Activated CD8-positive, alpha-beta memory T cell treated with anti-CD3 and anti-CD28 coated beads for 24 hours (primary cell): Measurements from ENCODE around the gene HOXC9.

ENCODE experiments used
- DNase-seq: peaks from one replicate; pipeline ENCODE4 v3.0.0-alpha.2; 2020

Gene HOXC9

DNA sequence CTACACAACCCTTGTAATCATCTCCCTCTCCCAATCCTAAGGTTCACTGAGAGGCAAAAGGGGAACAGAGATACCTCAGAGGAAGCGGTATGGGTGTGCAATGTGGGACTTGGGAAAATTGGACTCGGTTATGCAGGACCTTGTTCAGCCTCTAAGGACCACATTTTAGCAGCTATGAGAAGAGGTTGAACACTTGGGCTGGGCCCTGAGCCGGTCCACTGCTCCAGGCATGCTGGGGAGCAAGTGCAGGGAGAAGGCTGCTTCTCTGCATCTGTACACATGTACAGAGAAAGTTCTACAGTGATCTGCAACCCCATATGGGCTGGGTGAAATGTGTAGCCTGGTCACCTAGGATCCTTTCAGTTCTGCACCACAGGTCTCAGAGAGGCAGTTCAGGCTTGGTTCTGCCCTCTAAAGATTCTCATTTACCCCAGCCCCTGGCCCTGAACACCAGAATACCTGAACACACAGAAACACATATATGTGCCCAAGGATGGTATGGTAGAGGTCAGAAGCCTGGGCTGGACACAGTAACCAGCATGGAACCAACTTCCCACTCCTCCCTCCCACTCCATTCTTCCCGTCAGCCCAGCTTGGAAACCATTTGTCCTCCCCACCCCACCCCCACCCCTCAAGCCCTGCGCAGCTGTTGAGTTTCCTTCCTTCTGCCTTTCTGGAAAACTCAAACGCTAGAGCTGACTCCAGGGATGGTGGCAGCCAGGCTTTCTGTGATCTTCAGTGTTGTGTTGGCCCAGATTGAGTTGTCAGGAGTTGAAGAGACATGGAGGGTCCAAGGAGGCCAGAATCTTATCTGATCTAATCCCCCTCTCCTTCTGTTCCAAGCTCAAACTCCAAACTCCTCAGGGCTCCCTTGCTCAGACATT is 43.3 kb downstream of the HOXC9 start:
- DNase-seq: no peak

DNA sequence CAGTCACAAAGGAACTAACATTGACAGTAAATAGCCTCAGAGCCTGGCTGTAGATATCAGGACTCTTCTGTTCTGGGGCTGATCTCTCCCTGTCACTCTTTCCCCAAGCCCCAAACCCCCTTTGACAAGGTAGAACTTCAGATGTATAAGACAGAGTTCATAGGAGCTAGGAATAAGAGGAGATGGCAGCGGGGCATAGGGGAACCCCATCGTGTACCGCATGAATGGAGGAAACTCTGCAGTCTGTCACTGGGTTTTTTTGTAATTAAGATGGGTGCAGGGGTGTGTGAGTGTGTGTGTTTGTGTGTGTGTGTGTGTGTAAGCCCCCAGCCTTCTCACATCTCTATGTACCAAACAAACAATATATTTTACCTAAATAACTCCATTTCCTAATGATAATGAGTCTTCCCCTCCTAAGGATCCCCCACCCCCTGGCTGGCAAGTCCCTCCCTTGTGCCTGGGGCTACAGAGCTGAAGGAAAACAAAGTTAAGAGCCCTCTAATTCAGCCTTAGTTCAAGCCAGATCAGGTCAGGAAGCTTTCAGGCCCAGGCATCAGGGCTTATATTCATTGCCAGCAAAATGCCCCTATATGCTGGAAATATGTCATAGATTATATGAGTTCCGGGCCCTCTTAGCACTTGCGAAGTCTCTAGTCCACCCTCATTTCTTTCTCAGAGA is 44.6 kb downstream of the HOXC9 start:
- no peak for DNase-seq

DNA sequence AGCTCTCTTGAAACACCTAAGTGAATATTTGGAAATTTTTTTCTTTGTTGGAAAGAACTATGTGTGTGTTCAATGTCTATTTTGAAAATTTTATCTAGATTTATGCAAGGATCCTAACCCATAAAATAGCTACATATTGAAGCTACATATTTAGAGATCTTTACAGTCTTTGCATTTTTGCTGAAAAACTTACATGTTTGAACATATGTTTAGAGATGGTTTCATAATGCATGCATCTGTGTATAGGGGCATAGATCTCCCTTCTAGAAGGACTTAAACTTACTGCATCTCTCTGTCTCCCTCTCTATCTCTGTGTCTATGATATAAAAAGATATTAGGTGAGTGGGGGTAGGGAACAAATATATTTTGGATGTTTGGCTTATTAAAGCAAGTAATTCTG is 45.4 kb downstream of the HOXC9 start:
- DNase-seq: no peak

DNA sequence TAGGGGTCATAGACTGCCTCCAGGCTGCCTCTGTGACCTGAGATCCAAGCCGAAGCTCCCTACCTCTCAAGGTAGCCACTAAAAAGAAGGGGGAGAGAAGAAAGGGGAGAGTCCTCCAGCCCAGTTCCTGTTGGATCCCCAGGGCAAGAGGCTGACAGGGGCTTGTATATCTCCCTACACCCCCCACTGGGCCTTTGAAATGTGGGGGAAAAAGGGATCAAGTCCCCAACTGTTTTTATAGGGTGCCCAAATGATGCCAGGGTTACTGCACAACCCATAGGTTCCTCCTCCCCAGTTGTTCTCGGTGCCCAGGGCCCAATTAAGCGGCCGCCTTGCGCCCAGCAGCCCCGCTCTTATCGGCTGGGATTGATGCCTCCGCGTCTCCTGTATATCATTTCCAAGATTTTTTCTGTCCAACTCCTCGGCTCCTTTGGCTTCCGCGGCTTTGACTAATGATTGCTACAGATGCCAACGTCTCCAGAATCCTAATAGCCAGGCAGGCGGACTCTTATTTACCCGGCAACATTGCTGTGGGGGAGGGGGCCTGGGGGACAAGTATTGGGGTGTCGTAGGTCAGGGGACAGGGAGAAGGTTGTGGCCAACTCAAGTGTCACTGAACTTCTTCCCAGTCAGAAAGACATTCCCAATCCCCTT is 46.0 kb downstream of the HOXC9 start:
- DNase-seq: no peak

DNA sequence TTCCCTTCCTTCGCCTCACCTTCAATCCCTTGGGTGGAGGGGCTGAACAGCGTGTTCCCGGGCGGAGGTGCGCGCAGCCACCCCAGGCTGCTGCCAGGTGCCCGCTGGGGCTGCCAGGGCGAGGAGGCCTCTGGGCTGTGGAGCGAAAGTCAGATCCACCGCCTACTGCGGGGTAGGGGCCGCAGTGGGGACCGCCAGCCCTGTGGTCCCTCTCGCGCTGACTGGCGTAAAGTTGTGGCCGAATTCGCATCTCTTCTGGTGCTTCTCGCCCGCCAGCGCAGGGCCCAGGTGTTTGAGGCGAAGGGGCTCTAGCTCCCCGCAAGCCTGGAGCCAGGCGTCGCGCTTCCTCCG is 46.8 kb downstream of the HOXC9 start:
- DNase-seq: no peak

DNA sequence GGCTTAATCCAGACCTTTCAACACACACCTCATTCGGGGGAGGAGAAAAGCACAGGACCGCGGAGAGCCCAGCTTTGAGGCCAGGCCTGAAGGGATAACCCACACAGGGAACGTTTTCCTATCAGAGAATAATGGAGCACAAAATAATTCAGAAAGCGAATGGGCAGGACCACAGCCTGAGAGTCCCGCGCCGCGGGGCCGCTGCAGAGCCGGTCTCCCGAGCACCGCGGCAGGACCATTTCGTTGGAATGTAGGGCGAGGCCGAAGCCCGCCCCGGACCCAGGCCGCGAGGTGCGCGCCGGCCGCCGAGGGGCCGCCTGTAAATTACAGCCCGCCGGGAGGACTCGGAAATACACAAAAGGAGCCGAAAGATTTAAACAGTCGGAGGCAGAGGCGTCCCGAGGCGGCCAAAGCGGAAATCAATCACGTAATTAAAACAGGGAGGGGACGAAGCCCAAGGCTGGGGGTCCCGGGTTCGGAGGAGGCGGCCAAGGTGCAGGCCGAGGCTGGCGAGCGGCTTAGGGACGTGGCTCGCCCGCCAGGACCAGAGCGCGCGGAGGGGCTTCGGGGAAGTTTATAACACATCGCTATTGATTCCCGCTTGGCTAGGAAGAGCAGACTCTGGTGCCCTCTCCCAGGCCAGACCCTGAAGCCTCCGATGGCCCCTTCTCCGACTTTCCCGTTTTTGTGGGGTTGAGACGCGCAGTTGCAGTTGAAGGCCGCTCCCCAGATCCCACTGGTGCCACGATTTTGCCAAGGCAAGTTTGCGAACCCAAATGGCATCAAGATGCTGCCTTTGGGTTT is 47.4 kb downstream of the HOXC9 start:
- DNase-seq: peak; percentile 59

DNA sequence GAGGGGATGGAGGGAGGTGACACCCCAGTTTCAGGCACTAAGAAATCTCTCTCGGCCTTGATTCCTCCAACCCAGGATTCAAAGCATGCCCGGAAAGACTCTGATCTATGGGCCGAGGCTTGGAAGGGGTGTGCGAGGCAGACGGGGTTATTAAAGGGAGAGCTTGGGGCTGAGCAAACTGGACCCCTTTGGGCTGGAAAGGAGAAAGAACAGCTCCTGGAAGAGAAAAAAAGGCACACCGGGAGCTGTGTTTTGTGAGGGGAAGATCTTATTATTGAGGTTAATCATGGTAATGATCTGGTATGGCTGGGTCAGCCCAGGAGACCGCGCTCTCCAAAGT is 48.0 kb downstream of the HOXC9 start:
- no peak for DNase-seq

DNA sequence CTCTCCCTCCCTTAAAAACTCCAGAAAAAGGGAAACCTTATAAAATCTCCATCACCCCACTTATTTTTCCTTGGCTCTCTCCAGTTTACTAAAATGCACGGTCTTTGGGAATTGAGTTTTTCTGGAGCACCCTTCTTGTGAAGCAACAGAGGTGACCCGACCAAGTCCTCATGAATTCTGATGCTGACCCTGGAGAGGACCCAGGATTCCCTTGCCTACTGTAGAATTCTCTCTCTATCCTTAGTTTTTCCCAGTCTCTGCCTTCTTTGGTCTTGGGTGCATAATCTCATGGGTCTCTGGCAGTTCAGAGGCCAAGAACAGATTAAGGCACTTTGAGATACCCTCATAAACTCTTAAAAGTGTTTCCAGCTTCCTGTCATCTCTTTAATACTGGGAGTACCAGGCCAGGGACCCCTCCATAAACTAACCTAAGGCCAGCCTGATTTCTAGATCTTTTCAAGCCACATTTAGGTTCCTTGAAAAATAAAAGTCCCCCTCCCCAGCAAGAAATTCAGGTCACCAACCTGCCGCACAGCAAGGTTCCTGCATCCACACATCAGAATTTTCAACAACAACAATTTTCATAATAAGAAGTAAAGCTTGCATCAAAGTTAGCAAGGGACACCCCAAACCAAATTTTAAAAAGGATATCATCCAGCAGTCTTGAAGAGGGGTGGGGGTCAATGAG is 48.6 kb downstream of the HOXC9 start:
- DNase-seq: no peak

DNA sequence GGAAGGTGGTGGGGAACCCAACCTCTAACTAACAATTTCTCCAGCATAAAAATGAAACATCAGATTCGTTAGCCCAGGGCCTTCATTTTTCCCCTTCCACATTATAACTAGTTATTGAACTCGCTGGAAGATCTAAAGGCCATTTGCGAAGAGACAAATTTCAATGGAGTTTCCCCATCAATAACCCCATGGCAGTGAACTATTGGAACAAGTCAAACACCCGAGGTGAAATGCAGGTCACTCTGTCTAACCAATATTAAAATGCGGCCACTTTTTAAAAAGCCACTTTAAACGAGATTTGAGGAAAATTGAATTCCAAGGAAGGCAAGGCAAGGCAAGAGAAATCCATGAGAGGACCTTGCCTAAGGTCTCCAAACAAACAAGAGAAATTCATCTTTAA is 49.1 kb downstream of the HOXC9 start:
- no peak for DNase-seq

DNA sequence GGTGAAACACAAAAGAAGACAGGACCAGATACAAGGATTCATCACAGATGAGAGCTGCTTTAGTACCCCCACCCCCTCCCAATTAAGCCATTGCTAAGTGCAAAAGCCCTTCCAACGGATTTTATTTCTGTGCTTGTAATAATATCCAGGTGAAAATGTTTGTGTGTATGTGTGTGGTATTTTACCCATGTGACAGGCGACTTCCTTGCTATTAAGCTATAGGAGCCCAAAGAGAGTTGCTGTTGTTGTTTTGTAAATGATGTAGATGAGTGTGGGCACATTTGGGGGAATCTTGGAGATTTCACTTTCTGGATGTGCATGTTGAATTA is 50.5 kb downstream of the HOXC9 start:
- DNase-seq: no peak

DNA sequence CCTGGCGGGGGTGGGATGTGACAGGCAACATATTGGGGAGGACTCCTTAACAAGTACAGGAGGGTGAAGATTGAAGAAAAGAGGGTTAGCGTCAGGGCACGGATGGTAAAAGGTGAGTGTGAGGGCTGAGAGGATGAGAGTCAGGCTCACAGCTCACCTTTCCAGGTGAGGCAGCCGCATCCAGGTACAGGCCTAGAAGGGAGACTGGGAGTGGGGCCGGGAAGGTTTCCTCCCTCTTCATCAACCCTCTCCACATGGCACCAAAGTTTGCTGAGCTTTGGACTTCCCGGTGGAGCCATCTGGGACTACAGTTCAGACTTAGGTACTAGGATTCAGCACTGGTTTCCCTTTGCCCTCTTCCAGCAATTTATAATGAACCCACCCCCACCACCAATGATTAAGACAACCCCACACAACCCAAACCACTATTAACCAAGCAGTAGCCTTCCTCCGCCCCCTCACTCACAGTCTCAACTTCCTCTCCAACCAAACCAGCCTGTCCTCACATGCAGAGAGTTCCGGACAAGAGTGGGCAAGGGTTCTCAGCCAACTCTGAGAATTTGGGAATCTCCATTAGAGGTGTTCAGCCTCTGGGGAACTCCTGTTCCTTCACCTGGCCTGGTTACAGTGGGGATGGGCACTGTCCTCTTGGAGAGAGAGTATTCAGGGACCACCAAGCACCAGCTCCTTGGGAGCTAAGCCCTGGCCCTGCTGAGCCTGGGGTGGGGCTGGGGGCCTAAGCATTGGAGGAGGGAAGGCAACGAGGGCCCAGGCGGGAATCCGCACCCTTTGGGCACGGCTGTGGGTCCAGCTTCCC is 51.3 kb downstream of the HOXC9 start:
- DNase-seq: no peak

DNA sequence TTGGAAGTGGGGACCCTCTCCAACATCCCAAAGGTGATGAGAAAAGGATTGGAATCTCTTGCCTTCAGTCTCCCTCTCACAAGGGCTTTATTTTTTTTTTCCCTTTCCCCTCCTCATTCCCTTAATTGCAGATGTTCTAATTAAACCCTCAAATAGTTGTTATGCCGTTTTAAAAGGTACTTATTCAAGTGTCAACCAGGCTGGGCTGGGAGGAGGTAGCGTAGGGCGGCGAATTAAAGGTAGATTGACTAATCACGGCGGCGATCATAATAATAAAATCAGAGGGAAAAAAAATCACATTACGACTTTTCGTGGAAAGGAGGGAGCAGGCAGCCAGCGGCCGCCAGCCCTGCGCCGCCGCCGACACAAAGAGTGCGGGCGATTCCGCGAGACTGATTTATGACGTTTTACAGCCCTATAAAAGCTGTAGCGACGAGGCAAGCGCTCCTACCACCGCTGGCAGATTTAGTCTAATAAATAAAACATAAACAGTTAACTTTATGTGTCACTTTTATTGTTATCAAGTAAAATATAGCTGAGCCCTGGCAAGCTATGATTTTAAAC is 52.0 kb downstream of the HOXC9 start:
- no peak for DNase-seq

DNA sequence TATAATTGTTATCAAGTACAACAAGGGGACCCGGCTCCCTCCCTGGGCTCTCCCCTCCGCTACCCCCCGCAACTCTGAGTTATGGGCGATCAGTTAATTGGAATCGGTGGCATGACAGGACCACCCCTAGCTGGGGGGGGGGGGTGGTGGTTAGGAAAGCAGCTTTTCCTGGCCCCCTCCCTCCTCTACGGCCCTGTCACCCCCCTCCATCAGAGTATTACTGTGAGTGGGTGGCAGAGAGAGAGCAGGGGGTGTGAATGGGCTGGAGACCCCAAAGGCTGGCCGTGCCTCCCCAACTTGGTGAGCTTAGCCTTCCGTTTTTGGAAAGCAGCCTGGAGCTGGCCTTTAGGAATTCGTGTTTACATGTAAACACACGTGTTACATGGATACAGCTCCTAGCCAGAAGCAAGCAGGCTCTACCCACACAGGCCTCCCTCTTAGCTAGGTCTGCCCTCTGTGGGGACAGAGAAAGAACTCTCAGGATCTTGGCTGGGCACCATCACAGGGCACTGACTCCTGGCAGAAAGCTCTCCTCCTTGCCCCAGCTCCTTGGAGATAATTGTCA is 52.6 kb downstream of the HOXC9 start:
- peak; percentile 59 for DNase-seq
